K562 (cell line): ENCODE results near the gene GINS1.

Source experiments
- COPS2 ChIP-seq: fragments of 450-650 bp; conservative IDR thresholded peaks from 2 replicates; pipeline ENCODE4 v1.6.1; 2016; ENCODE audit warnings: mild to moderate bottlenecking, moderate library complexity
- KLF16 ChIP-seq: IDR thresholded peaks from 2 replicates; pipeline ENCODE4 v1.6.1; 2016; ENCODE audit warnings: antibody characterized with exemption
- MYC ChIP-seq, 2 experiments: fragments of 250-450 bp in 1 of 2; sonication (Bioruptor Pico) in 1 of 2; IDR thresholded peaks; 2 replicates each; pipeline versions ENCODE4 v1.5.1 to v1.6.1; 2012 to 2021; ENCODE audit warnings: low read depth in 2 of 2, borderline replicate concordance in 1 of 2, improper control_type of control experiment in 1 of 2, low read length in 1 of 2, mild to moderate bottlenecking in 1 of 2, moderate library complexity in 1 of 2
- POLR2A ChIP-seq: fragments of 450-650 bp; conservative IDR thresholded peaks from 2 replicates; pipeline ENCODE4 v1.6.1; 2016
- POLR2AphosphoS5 ChIP-seq: IDR thresholded peaks from 2 replicates; pipeline ENCODE4 v1.6.1; 2011; ENCODE audit warnings: mild to moderate bottlenecking, low read depth, low read length, moderate library complexity; ENCODE audit not compliant: control insufficient read depth, insufficient read depth
- PPARD ChIP-seq: fragments of 250-450 bp; sonication (Bioruptor Pico); IDR thresholded peaks from 2 replicates; pipeline ENCODE4 v1.8.0; 2022; ENCODE audit warnings: inconsistent platforms, mild to moderate bottlenecking, moderate library complexity
- PTBP1 ChIP-seq: fragments of 200-400 bp; formaldehyde crosslinking; IDR thresholded peaks from 2 replicates; pipeline ENCODE4 v1.6.1; 2017; ENCODE audit warnings: low read depth, low read length
- SIN3A ChIP-seq, 2 experiments: fragments of 150-350 bp in 1 of 2; IDR thresholded peaks; 2 replicates each; pipeline ENCODE4 v1.6.1; 2011 to 2016; ENCODE audit warnings: borderline replicate concordance in 2 of 2, low read depth in 2 of 2, low read length in 2 of 2, mild to moderate bottlenecking in 2 of 2, moderate library complexity in 2 of 2; ENCODE audit not compliant: control insufficient read depth in 1 of 2
- TRIM24 ChIP-seq, 2 experiments: fragments of 450-650 bp; IDR thresholded peaks; 2 replicates each; pipeline ENCODE4 v1.6.1; 2016
- YY1 ChIP-seq, 3 experiments: IDR thresholded peaks; 2 replicates each; pipeline ENCODE4 v1.6.1; 2011; ENCODE audit warnings: low read length in 2 of 3, mild to moderate bottlenecking in 2 of 3, moderate library complexity in 2 of 3, borderline replicate concordance in 1 of 3, control low read depth in 1 of 3, low read depth in 1 of 3; ENCODE audit not compliant: insufficient read depth in 3 of 3, insufficient replicate concordance in 2 of 3, control insufficient read depth in 1 of 3, insufficient read length in 1 of 3; ENCODE audit errors: extremely low read depth in 1 of 3
- TF ChIP-seq, protein P1 (sequence below), 2 experiments: fragments of 450-650 bp; formaldehyde crosslinking in 1 of 2; IDR thresholded peaks; 2 replicates each; pipeline versions ENCODE4 v1.4.0 to v1.6.1; 2014 to 2020; ENCODE audit warnings: mild to moderate bottlenecking in 2 of 2, borderline replicate concordance in 1 of 2, low read depth in 1 of 2
- TF ChIP-seq, protein P2 (sequence below): sonication (generic); formaldehyde crosslinking; IDR thresholded peaks from 2 replicates; pipeline ENCODE4 v1.8.0; 2022; ENCODE audit warnings: mild to moderate bottlenecking, missing genetic modification reagents, borderline replicate concordance
- TF ChIP-seq, protein P3 (sequence below): fragments of 250-450 bp; sonication (Bioruptor Pico); IDR thresholded peaks from 2 replicates; pipeline ENCODE4 v1.8.0; 2022; ENCODE audit warnings: moderate library complexity, mild to moderate bottlenecking, inconsistent platforms
- TF ChIP-seq, protein P4 (sequence below): sonication (generic); formaldehyde crosslinking; IDR thresholded peaks from 2 replicates; pipeline ENCODE4 v1.5.0; 2020; ENCODE audit warnings: missing genetic modification reagents

DNA sequence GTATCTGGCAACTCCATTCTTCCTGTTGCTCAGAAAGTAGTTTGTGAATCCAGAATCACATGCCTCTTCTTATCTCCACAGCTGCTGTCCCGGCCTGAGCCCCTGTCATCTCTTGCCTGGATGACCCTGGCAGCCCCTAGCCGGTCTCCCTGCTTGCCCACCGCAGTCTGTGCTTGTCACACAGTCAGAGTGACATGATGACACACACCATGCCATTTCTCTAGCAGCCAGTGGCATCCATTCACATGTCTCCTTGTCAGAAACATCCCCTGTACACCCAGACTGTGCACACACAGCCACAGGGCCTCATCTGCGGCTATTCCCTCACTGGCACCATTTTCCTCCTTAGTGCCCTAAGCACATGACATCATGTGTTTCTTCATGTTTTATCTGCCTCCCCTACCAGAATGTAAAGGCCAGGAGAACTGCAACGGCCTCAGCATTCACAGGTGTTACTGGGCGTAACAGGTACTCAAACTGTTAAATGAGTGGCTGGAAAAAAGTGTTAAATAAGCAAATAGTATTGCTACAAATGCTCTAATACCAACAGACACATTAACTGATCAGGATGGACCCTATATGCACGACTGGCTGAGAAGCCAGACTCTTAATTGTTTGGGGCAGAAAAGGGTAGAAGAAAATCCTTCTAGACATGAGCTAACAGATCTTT lies 26.4 kb upstream of the GINS1 start:
- TF ChIP-seq, protein P1, sequence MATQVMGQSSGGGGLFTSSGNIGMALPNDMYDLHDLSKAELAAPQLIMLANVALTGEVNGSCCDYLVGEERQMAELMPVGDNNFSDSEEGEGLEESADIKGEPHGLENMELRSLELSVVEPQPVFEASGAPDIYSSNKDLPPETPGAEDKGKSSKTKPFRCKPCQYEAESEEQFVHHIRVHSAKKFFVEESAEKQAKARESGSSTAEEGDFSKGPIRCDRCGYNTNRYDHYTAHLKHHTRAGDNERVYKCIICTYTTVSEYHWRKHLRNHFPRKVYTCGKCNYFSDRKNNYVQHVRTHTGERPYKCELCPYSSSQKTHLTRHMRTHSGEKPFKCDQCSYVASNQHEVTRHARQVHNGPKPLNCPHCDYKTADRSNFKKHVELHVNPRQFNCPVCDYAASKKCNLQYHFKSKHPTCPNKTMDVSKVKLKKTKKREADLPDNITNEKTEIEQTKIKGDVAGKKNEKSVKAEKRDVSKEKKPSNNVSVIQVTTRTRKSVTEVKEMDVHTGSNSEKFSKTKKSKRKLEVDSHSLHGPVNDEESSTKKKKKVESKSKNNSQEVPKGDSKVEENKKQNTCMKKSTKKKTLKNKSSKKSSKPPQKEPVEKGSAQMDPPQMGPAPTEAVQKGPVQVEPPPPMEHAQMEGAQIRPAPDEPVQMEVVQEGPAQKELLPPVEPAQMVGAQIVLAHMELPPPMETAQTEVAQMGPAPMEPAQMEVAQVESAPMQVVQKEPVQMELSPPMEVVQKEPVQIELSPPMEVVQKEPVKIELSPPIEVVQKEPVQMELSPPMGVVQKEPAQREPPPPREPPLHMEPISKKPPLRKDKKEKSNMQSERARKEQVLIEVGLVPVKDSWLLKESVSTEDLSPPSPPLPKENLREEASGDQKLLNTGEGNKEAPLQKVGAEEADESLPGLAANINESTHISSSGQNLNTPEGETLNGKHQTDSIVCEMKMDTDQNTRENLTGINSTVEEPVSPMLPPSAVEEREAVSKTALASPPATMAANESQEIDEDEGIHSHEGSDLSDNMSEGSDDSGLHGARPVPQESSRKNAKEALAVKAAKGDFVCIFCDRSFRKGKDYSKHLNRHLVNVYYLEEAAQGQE (IDR thresholded peaks at IDR 0.05; ENCODE audit: borderline replicate concordance): no peak
- TF ChIP-seq, protein P1 (CRISPR knock-in tag; IDR thresholded peaks at IDR 0.05; ENCODE audit: low read depth): no peak
- TF ChIP-seq PPARD (CRISPR knock-in tag) (no peak), POLR2AphosphoS5 (no peak), PTBP1 (no peak), MYC (IDR thresholded peaks at IDR 0.05; ENCODE audit: low read depth, low read length) (no peak), MYC (CRISPR knock-in tag; IDR thresholded peaks at IDR 0.05; ENCODE audit: borderline replicate concordance, low read depth) (no peak), KLF16 (no peak), COPS2 (no peak), TRIM24 (IDR thresholded peaks at IDR 0.05) (no peak), SIN3A (IDR thresholded peaks at IDR 0.05; ENCODE audit: borderline replicate concordance in 2 of 2, control insufficient read depth in 1 of 2, low read depth in 2 of 2, low read length in 2 of 2) (no peak), POLR2A (no peak), YY1 (IDR thresholded peaks at IDR 0.05; ENCODE audit: borderline replicate concordance in 1 of 3, control insufficient read depth in 1 of 3, extremely low read depth in 1 of 3, insufficient read depth in 3 of 3, insufficient read length in 1 of 3, insufficient replicate concordance in 2 of 3, low read depth in 1 of 3, low read length in 2 of 3) (no peak)
- TF ChIP-seq, protein P2, sequence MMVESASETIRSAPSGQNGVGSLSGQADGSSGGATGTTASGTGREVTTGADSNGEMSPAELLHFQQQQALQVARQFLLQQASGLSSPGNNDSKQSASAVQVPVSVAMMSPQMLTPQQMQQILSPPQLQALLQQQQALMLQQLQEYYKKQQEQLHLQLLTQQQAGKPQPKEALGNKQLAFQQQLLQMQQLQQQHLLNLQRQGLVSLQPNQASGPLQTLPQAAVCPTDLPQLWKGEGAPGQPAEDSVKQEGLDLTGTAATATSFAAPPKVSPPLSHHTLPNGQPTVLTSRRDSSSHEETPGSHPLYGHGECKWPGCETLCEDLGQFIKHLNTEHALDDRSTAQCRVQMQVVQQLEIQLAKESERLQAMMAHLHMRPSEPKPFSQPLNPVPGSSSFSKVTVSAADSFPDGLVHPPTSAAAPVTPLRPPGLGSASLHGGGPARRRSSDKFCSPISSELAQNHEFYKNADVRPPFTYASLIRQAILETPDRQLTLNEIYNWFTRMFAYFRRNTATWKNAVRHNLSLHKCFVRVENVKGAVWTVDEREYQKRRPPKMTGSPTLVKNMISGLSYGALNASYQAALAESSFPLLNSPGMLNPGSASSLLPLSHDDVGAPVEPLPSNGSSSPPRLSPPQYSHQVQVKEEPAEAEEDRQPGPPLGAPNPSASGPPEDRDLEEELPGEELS: no peak
- TF ChIP-seq, protein P3, sequence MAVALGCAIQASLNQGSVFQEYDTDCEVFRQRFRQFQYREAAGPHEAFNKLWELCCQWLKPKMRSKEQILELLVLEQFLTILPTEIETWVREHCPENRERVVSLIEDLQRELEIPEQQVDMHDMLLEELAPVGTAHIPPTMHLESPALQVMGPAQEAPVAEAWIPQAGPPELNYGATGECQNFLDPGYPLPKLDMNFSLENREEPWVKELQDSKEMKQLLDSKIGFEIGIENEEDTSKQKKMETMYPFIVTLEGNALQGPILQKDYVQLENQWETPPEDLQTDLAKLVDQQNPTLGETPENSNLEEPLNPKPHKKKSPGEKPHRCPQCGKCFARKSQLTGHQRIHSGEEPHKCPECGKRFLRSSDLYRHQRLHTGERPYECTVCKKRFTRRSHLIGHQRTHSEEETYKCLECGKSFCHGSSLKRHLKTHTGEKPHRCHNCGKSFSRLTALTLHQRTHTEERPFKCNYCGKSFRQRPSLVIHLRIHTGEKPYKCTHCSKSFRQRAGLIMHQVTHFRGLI (CRISPR knock-in tag): no peak
- TF ChIP-seq, protein P4, sequence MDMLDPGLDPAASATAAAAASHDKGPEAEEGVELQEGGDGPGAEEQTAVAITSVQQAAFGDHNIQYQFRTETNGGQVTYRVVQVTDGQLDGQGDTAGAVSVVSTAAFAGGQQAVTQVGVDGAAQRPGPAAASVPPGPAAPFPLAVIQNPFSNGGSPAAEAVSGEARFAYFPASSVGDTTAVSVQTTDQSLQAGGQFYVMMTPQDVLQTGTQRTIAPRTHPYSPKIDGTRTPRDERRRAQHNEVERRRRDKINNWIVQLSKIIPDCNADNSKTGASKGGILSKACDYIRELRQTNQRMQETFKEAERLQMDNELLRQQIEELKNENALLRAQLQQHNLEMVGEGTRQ (CRISPR knock-in tag): no peak
